ENCODE results near the gene NEO1. TPM values are rescaled to one million over a fixed set of nuclear protein-coding genes. Genes with fewer than 3 reads are reported as not detected.

Gene NEO1
- total and polyA plus RNA-seq, 9 of the 15 experiments (the other 6 are each of a cell fraction or from before 2014, with no cell fraction given): 0.08 to 1.7 (median 0.48) TPM

- ChIA-PET POLR2A (interaction anchor here (0.5 to 1.1 kb wide), 2 partner anchors 14 to 380 kb away, joined by 3 read pairs; no protein-coding TSS in a partner anchor), CTCF (ENCODE audit: low intra/inter-chr PET ratio) (no interaction called here)
- no peak for DNase-seq (ENCODE audit: extremely low read depth in 1 of 4, low spot score in 3 of 4)
- FAIRE-seq: no peak
- no peak overlapping the region for H3K9ac ChIP-seq (ENCODE audit: insufficient read depth in 1 of 2, low read depth in 2 of 2, low read length in 2 of 2)
- whole genome bisulfite sequencing (ENCODE audit: insufficient coverage, low coverage, missing lambda C conversion rate): 6% methylated on average over 8 of the region's 9 CpGs
- in situ Hi-C loops (cut with MboI) (loop anchor here (5.0 kb wide), 1 partner anchor 396 kb away; no protein-coding TSS in a partner anchor), intact Hi-C loops (cut with micrococcal nuclease) (no loop called here)
- no TSS peak for BruUV-seq (replicated peaks)
- no peak overlapping the region for H3K4me3 ChIP-seq
- no peaks in the 10 kb centered on the region for H3K9me1 ChIP-seq (ENCODE audit: control insufficient read depth, insufficient read depth, low read length)
- H3K27ac ChIP-seq (ENCODE audit: extremely low read depth, low read depth, low read length): no peak overlapping the region
- H3K36me3 ChIP-seq (ENCODE audit: control insufficient read depth, insufficient read depth, low read length): no peaks in the 10 kb centered on the region
- no peaks in the 10 kb centered on the region for H3K4me1 ChIP-seq (replicated peaks in 1 of 2; ENCODE audit: control insufficient read depth in 2 of 2, insufficient read depth in 2 of 2, low read length in 2 of 2)
- ATAC-seq: 0 out of 3 replicates have a peak, but pooled peaks have one; percentile 32
- peaks cover 18 to 33% of the 10 kb centered on the region in 2 experiments for H3K27me3 ChIP-seq (ENCODE audit: control insufficient read depth in 2 of 2, insufficient read depth in 2 of 2, low read length in 2 of 2)
- H3K4me2 ChIP-seq (ENCODE audit: insufficient read depth, low read length): no peak overlapping the region
- no peaks in the 10 kb centered on the region for H4K20me1 ChIP-seq (replicated peaks; ENCODE audit: control insufficient read depth, insufficient read depth, low read length)
- no peaks in the 10 kb centered on the region for H3K79me2 ChIP-seq (ENCODE audit: control insufficient read depth, insufficient read depth, low read length)
- H3K9me3 ChIP-seq (replicated peaks; ENCODE audit: control insufficient read depth, insufficient read depth, low read depth, low read length): no peaks in the 10 kb centered on the region
- no peak overlapping the region for H2AFZ ChIP-seq (ENCODE audit: low read depth, low read length)
- TF ChIP-seq, protein P1, sequence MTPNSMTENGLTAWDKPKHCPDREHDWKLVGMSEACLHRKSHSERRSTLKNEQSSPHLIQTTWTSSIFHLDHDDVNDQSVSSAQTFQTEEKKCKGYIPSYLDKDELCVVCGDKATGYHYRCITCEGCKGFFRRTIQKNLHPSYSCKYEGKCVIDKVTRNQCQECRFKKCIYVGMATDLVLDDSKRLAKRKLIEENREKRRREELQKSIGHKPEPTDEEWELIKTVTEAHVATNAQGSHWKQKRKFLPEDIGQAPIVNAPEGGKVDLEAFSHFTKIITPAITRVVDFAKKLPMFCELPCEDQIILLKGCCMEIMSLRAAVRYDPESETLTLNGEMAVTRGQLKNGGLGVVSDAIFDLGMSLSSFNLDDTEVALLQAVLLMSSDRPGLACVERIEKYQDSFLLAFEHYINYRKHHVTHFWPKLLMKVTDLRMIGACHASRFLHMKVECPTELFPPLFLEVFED (CRISPR knock-in tag; conservative IDR thresholded peaks at IDR 0.05): no peak
- TF ChIP-seq FOXK2 (conservative IDR thresholded peaks at IDR 0.05 in 1 of 2, IDR thresholded peaks at IDR 0.05 in 1 of 2; ENCODE audit: low read depth in 2 of 2) (no peak), NR2C2 (CRISPR knock-in tag; IDR thresholded peaks at IDR 0.05) (no peak), NR2C2 (tag; IDR thresholded peaks at IDR 0.05) (peak; percentile 29; the same call in 1 of the 2 replicates), ZNF445 (CRISPR knock-in tag; IDR thresholded peaks at IDR 0.05; ENCODE audit: low read depth) (no peak), ZNF212 (CRISPR knock-in tag; IDR thresholded peaks at IDR 0.05) (no peak), CEBPG (CRISPR knock-in tag; IDR thresholded peaks at IDR 0.05) (no peak), CEBPG (tag; conservative IDR thresholded peaks at IDR 0.05 in 1 of 2, IDR thresholded peaks at IDR 0.05 in 1 of 2) (peak; percentile 75 to 90), PRDM10 (IDR thresholded peaks at IDR 0.05; ENCODE audit: partially characterized antibody) (peak; percentile 12), FOS (IDR thresholded peaks at IDR 0.05; ENCODE audit: extremely low read depth, insufficient read length) (no peak), KAT2B (IDR thresholded peaks at IDR 0.05; ENCODE audit: low read depth, low read length) (no peak)
- TF ChIP-seq, protein P2, sequence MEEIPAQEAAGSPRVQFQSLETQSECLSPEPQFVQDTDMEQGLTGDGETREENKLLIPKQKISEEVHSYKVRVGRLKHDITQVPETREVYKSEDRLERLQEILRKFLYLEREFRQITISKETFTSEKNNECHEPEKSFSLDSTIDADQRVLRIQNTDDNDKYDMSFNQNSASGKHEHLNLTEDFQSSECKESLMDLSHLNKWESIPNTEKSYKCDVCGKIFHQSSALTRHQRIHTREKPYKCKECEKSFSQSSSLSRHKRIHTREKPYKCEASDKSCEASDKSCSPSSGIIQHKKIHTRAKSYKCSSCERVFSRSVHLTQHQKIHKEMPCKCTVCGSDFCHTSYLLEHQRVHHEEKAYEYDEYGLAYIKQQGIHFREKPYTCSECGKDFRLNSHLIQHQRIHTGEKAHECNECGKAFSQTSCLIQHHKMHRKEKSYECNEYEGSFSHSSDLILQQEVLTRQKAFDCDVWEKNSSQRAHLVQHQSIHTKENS (CRISPR knock-in tag; IDR thresholded peaks at IDR 0.05): no peak
- TF ChIP-seq, protein P3, sequence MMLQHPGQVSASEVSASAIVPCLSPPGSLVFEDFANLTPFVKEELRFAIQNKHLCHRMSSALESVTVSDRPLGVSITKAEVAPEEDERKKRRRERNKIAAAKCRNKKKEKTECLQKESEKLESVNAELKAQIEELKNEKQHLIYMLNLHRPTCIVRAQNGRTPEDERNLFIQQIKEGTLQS (IDR thresholded peaks at IDR 0.05): peak; percentile 45; the same call in 1 of the 2 replicates
- TF ChIP-seq, protein P3 (CRISPR knock-in tag; conservative IDR thresholded peaks at IDR 0.05): no peak
Observed at GRCh38 chr15:73296609-73297353, 244.5 kb downstream of the NEO1 start.
